ENCODE measurements around the gene ROR1.
"Not testable (repeated sequence)": the region's sequence is repeated elsewhere in the genome, so short reads cannot be mapped to it uniquely, and the experiment has no call there.

ROR1 gene

GRCh38 chr1:63817700-63818099 is 43.9 kb downstream of the ROR1 start:
- Mint-ChIP-seq H3K9me3 (peaks cover 2% of the 10 kb centered on the region), H3K27me3 (peaks cover 20% of the 10 kb centered on the region), H3K36me3 (ENCODE audit: low read depth) (no peaks in the 10 kb centered on the region), H3K4me1 (ENCODE audit: low read depth) (no peaks in the 10 kb centered on the region), H3K27ac (no peak overlapping the region), H3K4me3 (no peak overlapping the region)
- no peak for DNase-seq

GRCh38 chr1:63818567-63819325 is 44.9 kb downstream of the ROR1 start:
- peaks cover 21% of the 10 kb centered on the region for H3K27me3 Mint-ChIP-seq
- no peak overlapping the region for H3K4me3 Mint-ChIP-seq
- H3K4me1 Mint-ChIP-seq (ENCODE audit: low read depth), result no peaks in the 10 kb centered on the region
- H3K36me3 Mint-ChIP-seq (ENCODE audit: low read depth), result no peaks in the 10 kb centered on the region
- H3K27ac Mint-ChIP-seq, result no peak overlapping the region
- no peak for DNase-seq
- peaks cover 2% of the 10 kb centered on the region for H3K9me3 Mint-ChIP-seq

- Mint-ChIP-seq H3K27me3 (peaks cover 21% of the 10 kb centered on the region), H3K4me1 (ENCODE audit: low read depth) (no peaks in the 10 kb centered on the region), H3K4me3 (no peak overlapping the region), H3K9me3 (peaks cover 2% of the 10 kb centered on the region), H3K36me3 (ENCODE audit: low read depth) (no peaks in the 10 kb centered on the region), H3K27ac (no peak overlapping the region)
- no peak for DNase-seq
Observed at GRCh38 chr1:63819795-63820194, 46.0 kb downstream of the ROR1 start.

- H3K36me3 Mint-ChIP-seq (ENCODE audit: low read depth), result no peaks in the 10 kb centered on the region
- no peak overlapping the region for H3K4me3 Mint-ChIP-seq
- no peak overlapping the region for H3K27ac Mint-ChIP-seq
- no peaks in the 10 kb centered on the region for H3K4me1 Mint-ChIP-seq (ENCODE audit: low read depth)
- H3K9me3 Mint-ChIP-seq, result peaks cover under 1% of the 10 kb centered on the region
- H3K27me3 Mint-ChIP-seq, result peaks cover 18% of the 10 kb centered on the region
- no peak for DNase-seq
Observed at GRCh38 chr1:63821091-63822005, 47.5 kb downstream of the ROR1 start.

- no peaks in the 10 kb centered on the region for H3K36me3 Mint-ChIP-seq (ENCODE audit: low read depth)
Observed at GRCh38 chr1:63822540-63822939, 48.7 kb downstream of the ROR1 start.

GRCh38 chr1:63824451-63824850 is 50.6 kb downstream of the ROR1 start:
- no peak for DNase-seq
- Mint-ChIP-seq H3K9me3 (no peaks in the 10 kb centered on the region), H3K36me3 (ENCODE audit: low read depth) (no peaks in the 10 kb centered on the region), H3K4me1 (ENCODE audit: low read depth) (no peaks in the 10 kb centered on the region), H3K4me3 (no peak overlapping the region), H3K27me3 (peaks cover 23% of the 10 kb centered on the region), H3K27ac (no peak overlapping the region)

More at GRCh38 chr1:63822540-63822939, 48.7 kb downstream of the ROR1 start:
- no peaks in the 10 kb centered on the region for H3K9me3 Mint-ChIP-seq
- H3K4me1 Mint-ChIP-seq (ENCODE audit: low read depth), result no peaks in the 10 kb centered on the region
- H3K4me3 Mint-ChIP-seq, result no peak overlapping the region
- DNase-seq, result no peak
- H3K27me3 Mint-ChIP-seq, result peaks cover 19% of the 10 kb centered on the region
- no peak overlapping the region for H3K27ac Mint-ChIP-seq

GRCh38 chr1:63825111-63825510 is 51.3 kb downstream of the ROR1 start:
- no peaks in the 10 kb centered on the region for H3K36me3 Mint-ChIP-seq (ENCODE audit: low read depth)
- no peaks in the 10 kb centered on the region for H3K9me3 Mint-ChIP-seq
- no peak overlapping the region for H3K4me3 Mint-ChIP-seq
- H3K4me1 Mint-ChIP-seq (ENCODE audit: low read depth), result no peaks in the 10 kb centered on the region
- peaks cover 23% of the 10 kb centered on the region for H3K27me3 Mint-ChIP-seq
- DNase-seq, result no peak
- H3K27ac Mint-ChIP-seq, result no peak overlapping the region

- H3K4me3 Mint-ChIP-seq; H3K27ac Mint-ChIP-seq; H3K36me3 Mint-ChIP-seq (ENCODE audit: low read depth); H3K9me3 Mint-ChIP-seq; DNase-seq; H3K4me1 Mint-ChIP-seq (ENCODE audit: low read depth): not testable (repeated sequence)
- H3K27me3 Mint-ChIP-seq, result peaks cover 23% of the 10 kb centered on the region
Observed at GRCh38 chr1:63826246-63826861, 52.5 kb downstream of the ROR1 start.

GRCh38 chr1:63827411-63828321 is 53.8 kb downstream of the ROR1 start:
- H3K27ac Mint-ChIP-seq, result no peak overlapping the region
- H3K27me3 Mint-ChIP-seq, result peaks cover 15% of the 10 kb centered on the region
- H3K9me3 Mint-ChIP-seq, result no peaks in the 10 kb centered on the region
- H3K4me1 Mint-ChIP-seq (ENCODE audit: low read depth), result no peaks in the 10 kb centered on the region
- no peak overlapping the region for H3K4me3 Mint-ChIP-seq
- DNase-seq, result no peak
- no peaks in the 10 kb centered on the region for H3K36me3 Mint-ChIP-seq (ENCODE audit: low read depth)

- peaks cover 14% of the 10 kb centered on the region for H3K27me3 Mint-ChIP-seq
- no peaks in the 10 kb centered on the region for H3K36me3 Mint-ChIP-seq (ENCODE audit: low read depth)
- no peak overlapping the region for H3K4me3 Mint-ChIP-seq
- no peaks in the 10 kb centered on the region for H3K4me1 Mint-ChIP-seq (ENCODE audit: low read depth)
- H3K9me3 Mint-ChIP-seq, result no peaks in the 10 kb centered on the region
- DNase-seq, result no peak
- no peak overlapping the region for H3K27ac Mint-ChIP-seq
Observed at GRCh38 chr1:63828322-63829044, 54.7 kb downstream of the ROR1 start.

- H3K9me3 Mint-ChIP-seq, result no peaks in the 10 kb centered on the region
- no peak overlapping the region for H3K4me3 Mint-ChIP-seq
- no peaks in the 10 kb centered on the region for H3K4me1 Mint-ChIP-seq (ENCODE audit: low read depth)
- H3K27ac Mint-ChIP-seq, result no peak overlapping the region
- peaks cover 14% of the 10 kb centered on the region for H3K27me3 Mint-ChIP-seq
- no peak for DNase-seq
- H3K36me3 Mint-ChIP-seq (ENCODE audit: low read depth), result no peaks in the 10 kb centered on the region
Observed at GRCh38 chr1:63829349-63830327, 55.8 kb downstream of the ROR1 start.

GRCh38 chr1:63831409-63831808 is 57.6 kb downstream of the ROR1 start:
- no peaks in the 10 kb centered on the region for H3K4me1 Mint-ChIP-seq (ENCODE audit: low read depth)

More at GRCh38 chr1:63831409-63831808, 57.6 kb downstream of the ROR1 start:
- DNase-seq, result no peak
- Mint-ChIP-seq H3K27me3 (peaks cover 11% of the 10 kb centered on the region), H3K27ac (no peak overlapping the region), H3K9me3 (no peaks in the 10 kb centered on the region), H3K36me3 (ENCODE audit: low read depth) (no peaks in the 10 kb centered on the region), H3K4me3 (no peak overlapping the region)

Measured in activated T-cell treated with anti-CD3 and anti-CD28 coated beads, Interleukin-2, amount 50 U/mL, for 24 hours (primary cell).